Kidney (tissue), 14 donors: ENCODE measurements around the gene TLK2. TPM values are rescaled to one million over a fixed set of nuclear protein-coding genes. Genes with fewer than 3 reads are reported as not detected.

ENCODE experiments used
- DNase-seq, 5 donors: peaks; one replicate each; pipeline ENCODE4 v3.0.0-alpha.2; 2013 to 2020
- FAIRE-seq: peaks from 2 replicates; lab custom pipeline; 2012; peaks lifted over from hg19 to GRCh38; lab: Jason Lieb, UNC
- H3K27ac ChIP-seq, 2 donors: one replicate each; pipeline ENCODE4 v1.7.0; 2013; ENCODE audit warnings: low read depth in 2 of 2, low read length in 2 of 2, inconsistent platforms in 1 of 2
- H3K27me3 ChIP-seq: one replicate; pipeline ENCODE4 v1.7.1; 2013; ENCODE audit warnings: low read length, inconsistent platforms; ENCODE audit not compliant: control insufficient read depth, insufficient read depth
- H3K36me3 ChIP-seq, 3 donors: one replicate each; pipeline versions ENCODE4 v1.7.0 to v1.7.1; 2013; ENCODE audit warnings: low read length in 3 of 3, control low read depth in 1 of 3, inconsistent platforms in 1 of 3; ENCODE audit not compliant: insufficient read depth in 3 of 3, control insufficient read depth in 2 of 3
- H3K4me1 ChIP-seq, 3 donors: one replicate each; pipeline versions ENCODE4 v1.7.0 to v1.7.1; 2013; ENCODE audit warnings: low read length in 3 of 3, inconsistent platforms in 1 of 3, low read depth in 1 of 3; ENCODE audit not compliant: control insufficient read depth in 2 of 3, insufficient read depth in 2 of 3
- H3K4me3 ChIP-seq, 3 donors: one replicate each; pipeline versions ENCODE4 v1.7.0 to v1.8.1; 2013; ENCODE audit warnings: low read length in 3 of 3, control low read depth in 1 of 3, inconsistent platforms in 1 of 3
- H3K9ac ChIP-seq, 3 donors: one replicate each; pipeline versions ENCODE4 v1.7.0 to v1.7.1; 2013; ENCODE audit warnings: low read length in 3 of 3, control low read depth in 1 of 3, inconsistent platforms in 1 of 3
- H3K9me3 ChIP-seq, 3 donors: one replicate each; pipeline versions ENCODE4 v1.7.0 to v1.7.1; 2013; ENCODE audit warnings: low read length in 3 of 3, control low read depth in 1 of 3, inconsistent platforms in 1 of 3; ENCODE audit not compliant: control insufficient read depth in 2 of 3, insufficient read depth in 1 of 3
- intact Hi-C: fragments of 100-400 bp; cut with DNase I; formaldehyde crosslinking; loops from one replicate; pipeline ENCODE4 v1.11.1; 2022
- polyA plus RNA-seq: library from polyadenylated mRNA; stranded (reverse); fragments of 350-450 nt; fragmentation: Illumina TruSeq; extraction: RNeasy Lipid Tissue Mini Kit (QIAGEN cat#74804); gene quantifications from one replicate; pipeline ENCODE4 v1.2.3, GENCODE V29; 2014; ENCODE audit warnings: low read depth, low replicate concordance; ENCODE audit not compliant: insufficient read depth
- total RNA-seq: library from RNA; stranded (reverse); fragmentation: NEBNext Ultra II Directional; extraction: Animal tissue kit (Norgen Biotek cat#: 25700); gene quantifications from one replicate; pipeline ENCODE4 v1.2.1, GENCODE V29; 2021
- TF ChIP-seq, protein P1 (sequence below): IDR thresholded peaks from 3 replicates; pipeline ENCODE4 v1.5.1; 2012; ENCODE audit warnings: mild to moderate bottlenecking, moderate library complexity, borderline replicate concordance; ENCODE audit not compliant: insufficient read depth; ENCODE audit errors: extremely low read depth
- donor health status: control.
- donor health status: control.
- donor health status: control.
- donor health status: control.
- donor health status: control.
- donor health status: DM: yes; HTN: yes; CAD: no.
- donor health status: Normal renal cell carcinoma (clear cell type).

Gene TLK2
- total and polyA plus RNA-seq, 2 donors from 2014 or later, result 15.6 to 43.0 TPM

DNA sequence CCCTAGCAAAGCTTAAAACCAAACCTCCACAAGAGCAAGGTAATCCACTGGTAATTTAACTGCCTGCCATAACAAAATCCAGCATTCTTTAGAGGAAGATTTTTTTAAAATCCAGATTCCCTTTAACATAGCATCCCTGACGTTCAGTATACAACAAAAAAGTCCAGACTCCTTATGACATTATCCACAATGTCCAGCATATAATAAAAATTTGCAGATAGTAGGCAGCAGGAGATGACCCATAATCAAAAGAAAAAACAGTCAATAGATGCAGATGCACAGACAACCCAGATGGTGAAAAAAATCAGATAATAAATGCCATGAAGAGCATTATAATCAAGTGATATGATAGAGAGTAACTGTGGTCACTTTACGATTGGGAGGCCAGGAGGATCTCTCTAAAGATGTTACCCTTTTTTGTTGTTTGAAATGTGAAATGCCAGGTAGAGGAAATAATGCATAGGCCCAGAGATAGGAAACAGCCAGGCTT is 182.0 kb downstream of the TLK2 start:
- FAIRE-seq, result no peak
- H3K4me3 ChIP-seq, result no peak overlapping the region
- intact Hi-C loops, result no loop called here
- no peaks in the 10 kb centered on the region for H3K27me3 ChIP-seq
- TF ChIP-seq, protein P1, sequence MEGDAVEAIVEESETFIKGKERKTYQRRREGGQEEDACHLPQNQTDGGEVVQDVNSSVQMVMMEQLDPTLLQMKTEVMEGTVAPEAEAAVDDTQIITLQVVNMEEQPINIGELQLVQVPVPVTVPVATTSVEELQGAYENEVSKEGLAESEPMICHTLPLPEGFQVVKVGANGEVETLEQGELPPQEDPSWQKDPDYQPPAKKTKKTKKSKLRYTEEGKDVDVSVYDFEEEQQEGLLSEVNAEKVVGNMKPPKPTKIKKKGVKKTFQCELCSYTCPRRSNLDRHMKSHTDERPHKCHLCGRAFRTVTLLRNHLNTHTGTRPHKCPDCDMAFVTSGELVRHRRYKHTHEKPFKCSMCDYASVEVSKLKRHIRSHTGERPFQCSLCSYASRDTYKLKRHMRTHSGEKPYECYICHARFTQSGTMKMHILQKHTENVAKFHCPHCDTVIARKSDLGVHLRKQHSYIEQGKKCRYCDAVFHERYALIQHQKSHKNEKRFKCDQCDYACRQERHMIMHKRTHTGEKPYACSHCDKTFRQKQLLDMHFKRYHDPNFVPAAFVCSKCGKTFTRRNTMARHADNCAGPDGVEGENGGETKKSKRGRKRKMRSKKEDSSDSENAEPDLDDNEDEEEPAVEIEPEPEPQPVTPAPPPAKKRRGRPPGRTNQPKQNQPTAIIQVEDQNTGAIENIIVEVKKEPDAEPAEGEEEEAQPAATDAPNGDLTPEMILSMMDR, result no peak
- no peaks in the 10 kb centered on the region for H3K4me1 ChIP-seq
- H3K9me3 ChIP-seq, result peaks cover 0 to 5% (median 0%) of the 10 kb centered on the region in 3 donors
- no peak overlapping the region for H3K27ac ChIP-seq
- no peak for DNase-seq
- no peaks in the 10 kb centered on the region for H3K36me3 ChIP-seq
- no peak overlapping the region for H3K9ac ChIP-seq

DNA sequence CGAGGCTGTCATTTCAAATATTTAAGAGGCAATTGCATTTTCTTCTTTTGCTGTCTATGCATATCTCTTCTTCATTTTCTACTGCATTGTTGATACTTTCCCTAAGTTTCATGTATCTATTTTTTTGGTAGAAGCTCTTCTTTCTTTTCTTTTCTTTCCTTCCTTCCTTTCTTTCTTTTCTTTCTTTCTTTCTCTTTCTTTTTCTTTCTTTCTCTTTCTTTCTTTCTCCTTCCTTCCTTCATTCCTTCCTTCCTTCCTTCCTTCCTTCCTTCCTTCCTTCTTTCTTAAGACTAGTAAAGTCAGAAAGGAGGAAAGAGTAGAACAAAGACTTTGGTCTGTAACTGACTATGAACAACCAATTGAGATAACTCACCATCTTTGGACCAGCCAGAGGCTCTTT is 182.7 kb downstream of the TLK2 start:
- intact Hi-C loops, result no loop called here
- no peak for DNase-seq

DNA sequence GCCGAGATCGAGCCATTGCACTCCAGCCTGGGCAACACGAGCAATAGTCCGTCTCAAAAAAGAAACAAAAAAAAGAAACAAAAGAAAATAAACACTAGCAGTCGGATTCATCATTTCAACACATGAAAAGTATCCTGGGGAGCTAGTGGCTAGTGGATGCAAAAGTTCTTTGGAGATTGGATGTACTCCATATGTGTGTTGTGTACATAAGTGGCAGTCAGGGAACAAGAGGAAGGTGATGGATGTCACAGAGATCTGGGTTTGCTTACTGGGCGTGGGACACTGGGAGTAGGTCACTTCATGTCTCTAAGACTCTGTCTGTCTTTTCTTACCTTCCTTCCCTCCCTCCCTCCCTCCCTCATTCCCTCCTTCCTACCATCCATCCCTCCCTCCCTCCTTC is 184.2 kb downstream of the TLK2 start:
- Histone ChIP-seq H3K27ac (no peak overlapping the region), H3K27me3 (no peaks in the 10 kb centered on the region), H3K9me3 (peaks cover 0 to 5% (median 0%) of the 10 kb centered on the region in 3 donors), H3K4me3 (no peak overlapping the region), H3K9ac (no peak overlapping the region), H3K36me3 (no peaks in the 10 kb centered on the region), H3K4me1 (no peaks in the 10 kb centered on the region)
- FAIRE-seq (no peak), DNase-seq (no peak)
- TF ChIP-seq, protein P1, result no peak
- intact Hi-C loops, result no loop called here

More for the DNA sequence above, 182.7 kb downstream of the TLK2 start:
- no peaks in the 10 kb centered on the region for H3K4me1 ChIP-seq
- H3K27ac ChIP-seq, result no peak overlapping the region
- H3K27me3 ChIP-seq, result no peaks in the 10 kb centered on the region
- TF ChIP-seq, protein P1, result no peak
- H3K9ac ChIP-seq, result no peak overlapping the region
- no peaks in the 10 kb centered on the region for H3K36me3 ChIP-seq
- H3K9me3 ChIP-seq, result peaks cover 0 to 5% (median 0%) of the 10 kb centered on the region in 3 donors
- no peak overlapping the region for H3K4me3 ChIP-seq
- no peak for FAIRE-seq

Other genes starting within 250 kb of the TLK2 start
- not detected for gene EFCAB3, start 98.3 kb upstream of the TLK2 start, total RNA-seq
- gene EFCAB3, start 98.3 kb upstream of the TLK2 start, polyA plus RNA-seq, result not detected
- 20.1 TPM for gene METTL2A, start 54.9 kb upstream of the TLK2 start, total RNA-seq
- gene METTL2A, start 54.9 kb upstream of the TLK2 start, polyA plus RNA-seq, result 13.1 TPM
- 23.7 TPM for gene MRC2, start 148.8 kb downstream of the TLK2 start, total RNA-seq
- 18.0 TPM for gene MRC2, start 148.8 kb downstream of the TLK2 start, polyA plus RNA-seq